ENCODE results near the gene COX6A1. TPM values are rescaled to one million over a fixed set of nuclear protein-coding genes. Genes with fewer than 3 reads are reported as not detected.

The COX6A1 gene
- total and polyA plus RNA-seq, 2 of the 13 experiments (the other 11 are each of a cell fraction or from before 2014, with no cell fraction given): 542 to 673 TPM

DNA sequence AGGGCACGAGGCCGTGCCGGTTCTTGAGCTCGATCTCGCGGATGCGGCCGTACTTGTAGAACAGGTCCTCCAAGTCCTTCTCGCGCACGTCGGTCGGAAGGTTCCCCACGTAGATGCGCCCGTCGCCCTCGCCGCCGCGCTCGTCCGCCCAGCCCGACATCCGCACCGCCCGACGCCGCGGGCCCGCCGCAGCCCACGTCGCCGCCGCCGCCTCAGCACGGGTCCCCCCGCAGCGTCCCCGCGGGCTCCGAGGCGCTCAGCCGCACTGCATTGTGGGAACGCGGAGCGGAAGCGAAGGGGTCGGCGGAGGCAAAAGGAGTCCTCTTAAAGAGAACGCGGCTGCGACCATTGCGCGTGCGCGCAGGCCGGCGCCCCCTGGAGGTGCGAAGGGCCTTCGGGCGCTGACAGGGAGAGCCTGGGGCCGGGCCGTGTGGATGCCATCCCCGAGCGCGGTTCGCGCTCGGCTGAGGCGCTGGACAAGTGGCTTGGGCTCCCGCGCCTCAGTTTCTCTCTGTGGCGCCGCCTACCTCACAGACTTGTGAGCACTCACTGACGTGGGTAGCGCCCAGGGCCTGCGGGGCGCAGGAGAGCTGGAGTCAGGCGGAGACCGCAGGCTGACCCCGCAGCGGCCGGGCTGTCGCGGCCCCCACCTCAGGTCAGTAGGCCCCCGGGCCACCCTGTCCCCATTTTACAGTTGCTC lies 31.7 kb downstream of the COX6A1 start, which contains the start of gene SRSF9 (continued):
- TF ChIP-seq, protein P1, sequence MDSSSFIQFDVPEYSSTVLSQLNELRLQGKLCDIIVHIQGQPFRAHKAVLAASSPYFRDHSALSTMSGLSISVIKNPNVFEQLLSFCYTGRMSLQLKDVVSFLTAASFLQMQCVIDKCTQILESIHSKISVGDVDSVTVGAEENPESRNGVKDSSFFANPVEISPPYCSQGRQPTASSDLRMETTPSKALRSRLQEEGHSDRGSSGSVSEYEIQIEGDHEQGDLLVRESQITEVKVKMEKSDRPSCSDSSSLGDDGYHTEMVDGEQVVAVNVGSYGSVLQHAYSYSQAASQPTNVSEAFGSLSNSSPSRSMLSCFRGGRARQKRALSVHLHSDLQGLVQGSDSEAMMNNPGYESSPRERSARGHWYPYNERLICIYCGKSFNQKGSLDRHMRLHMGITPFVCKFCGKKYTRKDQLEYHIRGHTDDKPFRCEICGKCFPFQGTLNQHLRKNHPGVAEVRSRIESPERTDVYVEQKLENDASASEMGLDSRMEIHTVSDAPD (CRISPR knock-in tag; IDR thresholded peaks at IDR 0.05): 0 out of 2 replicates have a peak, but pooled peaks have one; percentile 42
- TF ChIP-seq ZNF34 (CRISPR knock-in tag; IDR thresholded peaks at IDR 0.05; ENCODE audit: borderline replicate concordance) (no peak), PAF1 (CRISPR knock-in tag; IDR thresholded peaks at IDR 0.05) (no peak), ZNF101 (CRISPR knock-in tag; IDR thresholded peaks at IDR 0.05; ENCODE audit: borderline replicate concordance, low read depth) (no peak), HNRNPK (IDR thresholded peaks at IDR 0.05; ENCODE audit: low read depth, low read length, poor library complexity, severe bottlenecking) (peak; percentile 8), FLYWCH1 (CRISPR knock-in tag; IDR thresholded peaks at IDR 0.05) (no peak), TSC22D2 (CRISPR knock-in tag; IDR thresholded peaks at IDR 0.05; ENCODE audit: borderline replicate concordance) (no peak), HNF4G (IDR thresholded peaks at IDR 0.05; ENCODE audit: borderline replicate concordance, low read depth, low read length) (no peak), HNF4G (CRISPR knock-in tag; IDR thresholded peaks at IDR 0.05; ENCODE audit: borderline replicate concordance, low read depth) (no peak), ZMAT3 (CRISPR knock-in tag; conservative IDR thresholded peaks at IDR 0.05) (peak; percentile 71), ZNF350 (CRISPR knock-in tag; IDR thresholded peaks at IDR 0.05; ENCODE audit: borderline replicate concordance, low read depth) (peak; percentile 41; the same call in 1 of the 2 replicates), KDM2A (CRISPR knock-in tag; IDR thresholded peaks at IDR 0.05; ENCODE audit: borderline replicate concordance, low read depth) (peak; percentile 90), PLRG1 (conservative IDR thresholded peaks at IDR 0.05) (no peak), SNRNP70 (IDR thresholded peaks at IDR 0.05; ENCODE audit: low read depth, low read length) (no peak), ZNF776 (CRISPR knock-in tag; IDR thresholded peaks at IDR 0.05) (no peak), ZNF552 (CRISPR knock-in tag; IDR thresholded peaks at IDR 0.05; ENCODE audit: borderline replicate concordance) (no peak), GTF2F1 (IDR thresholded peaks at IDR 0.05; ENCODE audit: low read length) (no peak), ZFAT (CRISPR knock-in tag; conservative IDR thresholded peaks at IDR 0.05) (no peak), RNF2 (conservative IDR thresholded peaks at IDR 0.05; ENCODE audit: low read depth) (peak; percentile 82; the same call in 1 of the 2 replicates), HIVEP1 (CRISPR knock-in tag; IDR thresholded peaks at IDR 0.05) (peak; percentile 66), TRIM24 (CRISPR knock-in tag; IDR thresholded peaks at IDR 0.05) (no peak), GPN1 (CRISPR knock-in tag; IDR thresholded peaks at IDR 0.05; ENCODE audit: borderline replicate concordance) (no peak; the same call in 1 of the 2 replicates), PCBP1 (IDR thresholded peaks at IDR 0.05; ENCODE audit: borderline replicate concordance, low read depth, low read length) (no peak), ZNF670 (CRISPR knock-in tag; IDR thresholded peaks at IDR 0.05; ENCODE audit: borderline replicate concordance) (no peak; the same call in 1 of the 2 replicates), SATB2 (CRISPR knock-in tag; IDR thresholded peaks at IDR 0.05) (no peak), ATAD3A (CRISPR knock-in tag; IDR thresholded peaks at IDR 0.05) (no peak), ZNF17 (CRISPR knock-in tag; IDR thresholded peaks at IDR 0.05) (no peak), ZKSCAN5 (CRISPR knock-in tag; IDR thresholded peaks at IDR 0.05) (no peak)

Data from HepG2 (cell line).